Suprapubic skin (tissue), 4 donors: Measurements from ENCODE around the gene NEDD9. TPM values are rescaled to one million over a fixed set of nuclear protein-coding genes. Genes with fewer than 3 reads are reported as not detected.
A peak's percentile ranks its signal among the peaks of the same experiment; 100 is the strongest.

Source experiments
- DNase-seq, 2 donors: peaks; one replicate each; pipeline ENCODE4 v3.0.0-alpha.2; 2019; ENCODE audit warnings: low spot score in 2 of 2
- H3K27ac ChIP-seq: fragments of 200-600 bp; sonication (generic); one replicate; pipeline ENCODE4 v1.5.1; 2019
- H3K27me3 ChIP-seq: fragments of 200-600 bp; sonication (generic); one replicate; pipeline ENCODE4 v1.5.1; 2019
- H3K36me3 ChIP-seq: fragments of 200-600 bp; sonication (generic); one replicate; pipeline ENCODE4 v1.5.1; 2019
- H3K4me1 ChIP-seq: fragments of 200-600 bp; sonication (generic); one replicate; pipeline ENCODE4 v1.5.1; 2019
- H3K4me3 ChIP-seq: fragments of 200-600 bp; sonication (generic); one replicate; pipeline ENCODE4 v1.5.1; 2019; ENCODE audit warnings: mild to moderate bottlenecking
- H3K9me3 ChIP-seq: fragments of 200-600 bp; sonication (generic); one replicate; pipeline ENCODE4 v1.5.1; 2019
- EP300 ChIP-seq: sonication (generic); formaldehyde crosslinking; IDR thresholded peaks from one replicate; pipeline ENCODE4 v1.6.1; 2017; ENCODE audit warnings: antibody characterized with exemption
- POLR2A ChIP-seq, 2 donors: fragments of 450-650 bp; IDR thresholded peaks; one replicate each; pipeline ENCODE4 v1.6.1; 2017; ENCODE audit warnings: antibody characterized with exemption in 2 of 2, mild to moderate bottlenecking in 2 of 2, moderate library complexity in 2 of 2
- POLR2AphosphoS5 ChIP-seq, 3 donors: sonication (generic); formaldehyde crosslinking; IDR thresholded peaks; one replicate each; pipeline ENCODE4 v1.6.1; 2017; ENCODE audit warnings: antibody characterized with exemption in 3 of 3
- WGBS: methylation state at CpG from one replicate; pipeline ENCODE4 v1.1.5; 2018; 5-methylcytosine and 5-hydroxymethylcytosine counted together
- total RNA-seq, 4 donors: library from RNA; depleted of rRNA; stranded (reverse); fragments of >200 nt; gene quantifications; one replicate each; pipeline ENCODE4 v1.1.0, GENCODE V29; 2016
- TF ChIP-seq, protein P1 (sequence below), 2 donors: fragments of 200-600 bp in 1 of 2; fragments of 450-650 bp in 1 of 2; sonication (generic) in 1 of 2; IDR thresholded peaks; one replicate each; pipeline ENCODE4 v1.5.1; 2016 to 2019; ENCODE audit warnings: antibody characterized with exemption in 2 of 2, mild to moderate bottlenecking in 1 of 2, moderate library complexity in 1 of 2

The NEDD9 gene
- total RNA-seq, 4 donors from 2014 or later, result 18.3 to 29.8 (median 22.4) TPM

DNA sequence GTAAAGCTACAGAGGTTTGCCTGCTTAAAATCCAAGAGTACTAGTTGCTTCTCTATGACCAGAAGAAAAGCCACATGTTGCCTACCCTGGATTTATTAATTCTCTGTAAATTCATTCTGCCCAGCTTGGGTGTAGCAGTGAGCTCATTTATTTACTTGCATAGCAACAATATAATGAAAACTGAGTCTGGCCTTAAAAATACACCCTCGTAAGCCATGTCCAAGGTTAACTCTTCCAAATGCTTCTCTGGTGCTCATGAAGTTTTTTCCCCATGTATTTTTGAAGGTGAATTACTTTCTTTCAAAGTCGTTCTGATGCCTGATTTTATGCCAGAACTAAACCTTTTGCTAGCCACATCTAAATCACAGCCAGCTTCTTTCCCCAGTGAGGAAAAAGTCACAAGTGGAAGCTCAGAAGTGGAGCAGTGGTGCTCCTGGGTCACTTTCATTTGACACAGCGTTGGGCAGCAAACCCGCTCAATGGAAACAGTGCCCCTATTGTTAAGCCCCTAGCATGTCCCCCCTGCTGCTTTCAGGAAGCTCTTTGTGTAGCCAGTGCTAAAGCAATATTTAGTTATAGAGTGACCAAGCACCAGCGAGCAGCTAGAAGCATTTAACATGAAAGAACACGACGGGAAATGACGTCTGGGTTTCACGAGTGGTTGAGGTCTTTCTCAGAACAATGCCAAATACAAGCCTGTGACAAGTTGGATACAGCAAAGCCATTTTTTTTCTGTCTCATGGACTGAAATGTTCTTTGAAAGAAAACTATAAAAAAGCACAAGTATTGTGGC lies 29.8 kb downstream of the NEDD9 start:
- H3K9me3 ChIP-seq, result no peaks in the 10 kb centered on the region
- H3K27me3 ChIP-seq, result no peaks in the 10 kb centered on the region
- H3K4me3 ChIP-seq, result no peak overlapping the region
- peaks cover 36% of the 10 kb centered on the region for H3K4me1 ChIP-seq
- peak overlapping the region; percentile 20 for H3K27ac ChIP-seq
- no peak for DNase-seq
- WGBS, result 57% methylated on average over 9 of the region's 9 CpGs
- no peaks in the 10 kb centered on the region for H3K36me3 ChIP-seq
- TF ChIP-seq POLR2AphosphoS5 (IDR thresholded peaks at IDR 0.05) (no peak), POLR2A (IDR thresholded peaks at IDR 0.05) (no peak), EP300 (no peak)
- TF ChIP-seq, protein P1, sequence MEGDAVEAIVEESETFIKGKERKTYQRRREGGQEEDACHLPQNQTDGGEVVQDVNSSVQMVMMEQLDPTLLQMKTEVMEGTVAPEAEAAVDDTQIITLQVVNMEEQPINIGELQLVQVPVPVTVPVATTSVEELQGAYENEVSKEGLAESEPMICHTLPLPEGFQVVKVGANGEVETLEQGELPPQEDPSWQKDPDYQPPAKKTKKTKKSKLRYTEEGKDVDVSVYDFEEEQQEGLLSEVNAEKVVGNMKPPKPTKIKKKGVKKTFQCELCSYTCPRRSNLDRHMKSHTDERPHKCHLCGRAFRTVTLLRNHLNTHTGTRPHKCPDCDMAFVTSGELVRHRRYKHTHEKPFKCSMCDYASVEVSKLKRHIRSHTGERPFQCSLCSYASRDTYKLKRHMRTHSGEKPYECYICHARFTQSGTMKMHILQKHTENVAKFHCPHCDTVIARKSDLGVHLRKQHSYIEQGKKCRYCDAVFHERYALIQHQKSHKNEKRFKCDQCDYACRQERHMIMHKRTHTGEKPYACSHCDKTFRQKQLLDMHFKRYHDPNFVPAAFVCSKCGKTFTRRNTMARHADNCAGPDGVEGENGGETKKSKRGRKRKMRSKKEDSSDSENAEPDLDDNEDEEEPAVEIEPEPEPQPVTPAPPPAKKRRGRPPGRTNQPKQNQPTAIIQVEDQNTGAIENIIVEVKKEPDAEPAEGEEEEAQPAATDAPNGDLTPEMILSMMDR (IDR thresholded peaks at IDR 0.05), result no peak

DNA sequence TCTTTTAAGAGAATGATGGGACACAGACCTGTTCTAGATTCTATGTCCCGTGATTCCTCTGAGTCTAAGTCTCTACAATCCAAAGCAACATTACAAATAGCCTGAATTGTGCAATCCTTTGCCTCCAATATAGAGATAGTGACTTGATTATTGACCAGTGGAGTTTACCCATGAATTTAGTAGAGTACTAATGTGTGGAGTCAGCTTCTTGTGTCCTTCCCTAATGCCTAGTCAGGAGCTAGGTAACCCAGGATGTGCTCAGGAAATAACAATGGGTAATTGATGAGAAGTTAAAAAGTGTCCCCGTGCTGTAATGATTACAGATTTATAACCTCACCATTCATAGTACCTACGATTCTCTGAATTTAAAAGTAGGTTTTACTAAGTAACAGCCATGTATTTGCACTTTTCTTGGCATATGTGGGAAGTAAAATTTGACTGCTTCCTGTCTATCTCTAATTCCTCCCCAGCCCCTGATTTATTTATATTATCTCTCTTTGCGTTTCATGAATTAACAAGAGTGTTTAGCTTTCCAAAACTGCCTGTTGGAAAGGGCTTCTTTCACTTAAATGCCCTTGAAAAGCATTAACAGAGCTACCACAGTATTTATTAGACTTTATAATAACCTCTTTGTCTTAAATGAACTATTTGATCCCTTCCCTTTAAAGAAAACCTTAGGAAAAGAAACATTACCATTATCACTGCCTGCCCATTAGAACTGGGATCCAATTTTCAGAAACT lies 30.5 kb downstream of the NEDD9 start:
- H3K27ac ChIP-seq, result peak overlapping the region; percentile 20
- no peaks in the 10 kb centered on the region for H3K36me3 ChIP-seq
- H3K4me1 ChIP-seq, result peaks cover 32% of the 10 kb centered on the region
- no peak overlapping the region for H3K4me3 ChIP-seq
- no peak for DNase-seq
- WGBS, result 55% methylated on average over 4 of the region's 4 CpGs
- no peaks in the 10 kb centered on the region for H3K27me3 ChIP-seq
- H3K9me3 ChIP-seq, result no peaks in the 10 kb centered on the region
- TF ChIP-seq, protein P1 (IDR thresholded peaks at IDR 0.05), result no peak
- TF ChIP-seq EP300 (no peak), POLR2AphosphoS5 (IDR thresholded peaks at IDR 0.05) (no peak), POLR2A (IDR thresholded peaks at IDR 0.05) (no peak)

DNA sequence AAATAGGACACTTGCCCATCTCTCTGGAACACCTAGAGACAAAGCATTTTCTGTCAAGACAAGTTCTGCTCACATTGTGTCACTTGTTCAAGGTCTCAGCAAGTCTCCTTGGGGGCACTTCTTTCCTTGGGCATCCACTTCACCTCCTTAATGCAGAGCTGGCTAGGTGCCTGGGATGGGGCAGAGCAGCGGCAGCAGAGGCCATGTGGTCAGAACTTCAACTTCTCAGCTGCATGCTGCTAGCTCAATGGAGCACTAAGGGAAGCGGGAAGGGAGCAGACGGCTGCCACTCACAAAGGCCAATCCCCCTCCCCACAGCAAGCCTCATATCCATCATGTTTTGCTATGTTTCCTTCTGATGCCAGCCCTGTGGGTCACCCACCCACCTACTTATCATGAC lies 31.5 kb downstream of the NEDD9 start:
- Histone ChIP-seq H3K27ac (no peak overlapping the region), H3K27me3 (no peaks in the 10 kb centered on the region), H3K36me3 (no peaks in the 10 kb centered on the region), H3K4me3 (no peak overlapping the region), H3K4me1 (peaks cover 23% of the 10 kb centered on the region), H3K9me3 (no peaks in the 10 kb centered on the region)
- no peak for TF ChIP-seq POLR2A (IDR thresholded peaks at IDR 0.05)
- TF ChIP-seq POLR2AphosphoS5 (IDR thresholded peaks at IDR 0.05), result no peak
- TF ChIP-seq EP300, result no peak
- TF ChIP-seq, protein P1 (IDR thresholded peaks at IDR 0.05), result no peak
- no peak for DNase-seq
- WGBS, result 67% methylated on average over 3 of the region's 3 CpGs

DNA sequence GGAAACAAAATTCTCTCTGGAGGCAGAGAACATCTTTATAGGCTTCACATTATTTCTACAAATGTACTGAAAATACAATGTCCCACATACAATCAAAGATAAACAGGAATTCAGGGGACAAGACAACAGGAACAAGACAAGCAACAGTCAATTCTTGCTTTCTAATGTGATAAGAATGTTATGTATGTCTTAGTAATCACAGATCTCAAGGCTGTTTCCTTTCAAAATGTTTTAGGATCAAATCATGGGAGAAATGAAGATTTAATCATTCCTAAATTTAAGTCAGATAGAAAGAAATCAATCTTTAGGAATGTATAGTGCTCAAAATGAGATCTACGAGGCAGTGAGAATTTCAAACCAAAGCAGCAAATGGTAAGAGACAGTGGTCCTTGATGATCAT lies 32.1 kb downstream of the NEDD9 start:
- H3K4me3 ChIP-seq, result no peak overlapping the region
- H3K27ac ChIP-seq, result no peak overlapping the region
- 90% methylated on average over 1 of the region's 1 CpG for WGBS
- no peaks in the 10 kb centered on the region for H3K9me3 ChIP-seq
- no peaks in the 10 kb centered on the region for H3K27me3 ChIP-seq
- no peaks in the 10 kb centered on the region for H3K36me3 ChIP-seq
- TF ChIP-seq, protein P1 (IDR thresholded peaks at IDR 0.05), result no peak
- TF ChIP-seq POLR2A (IDR thresholded peaks at IDR 0.05), result no peak
- TF ChIP-seq EP300, result no peak
- TF ChIP-seq POLR2AphosphoS5 (IDR thresholded peaks at IDR 0.05), result no peak
- H3K4me1 ChIP-seq, result peaks cover 19% of the 10 kb centered on the region
- DNase-seq, result no peak
